CD4-positive, alpha-beta T cell treated with Interleukin-17A for 4 hours (primary cell): Measurements from ENCODE around the gene LAMP1.
"Not testable (repeated sequence)": the region's sequence is repeated elsewhere in the genome, so short reads cannot be mapped to it uniquely, and the experiment has no call there.

Source experiments
- DNase-seq: peaks from one replicate; pipeline ENCODE4 v3.0.0-alpha.2; 2020; ENCODE audit warnings: mixed read lengths

LAMP1 gene

DNA sequence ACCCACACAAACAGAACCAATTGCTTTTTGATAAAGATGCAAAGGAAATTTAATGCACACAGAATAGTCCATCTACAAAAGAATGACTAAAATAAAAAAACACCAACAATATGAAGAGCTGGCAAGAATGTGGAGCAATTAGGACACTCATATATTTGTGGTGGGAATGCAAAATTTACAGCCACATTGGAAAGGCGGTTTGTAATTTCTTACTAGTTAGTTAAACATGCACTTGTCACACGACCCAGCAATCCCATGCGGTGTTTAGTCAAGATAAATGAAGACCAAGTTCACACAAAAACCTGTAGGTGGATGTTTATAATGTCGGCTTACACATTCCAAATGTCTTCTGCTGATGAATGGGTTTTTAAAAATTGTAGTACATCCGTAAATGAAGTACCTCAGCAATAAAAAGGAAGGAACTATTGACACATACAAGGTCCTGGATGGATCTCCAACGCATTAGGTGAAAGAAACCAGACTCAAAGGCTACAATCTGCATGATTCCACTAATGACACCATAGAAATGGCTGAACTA, 61.7 kb downstream of the LAMP1 start:
- DNase-seq: no peak

DNA sequence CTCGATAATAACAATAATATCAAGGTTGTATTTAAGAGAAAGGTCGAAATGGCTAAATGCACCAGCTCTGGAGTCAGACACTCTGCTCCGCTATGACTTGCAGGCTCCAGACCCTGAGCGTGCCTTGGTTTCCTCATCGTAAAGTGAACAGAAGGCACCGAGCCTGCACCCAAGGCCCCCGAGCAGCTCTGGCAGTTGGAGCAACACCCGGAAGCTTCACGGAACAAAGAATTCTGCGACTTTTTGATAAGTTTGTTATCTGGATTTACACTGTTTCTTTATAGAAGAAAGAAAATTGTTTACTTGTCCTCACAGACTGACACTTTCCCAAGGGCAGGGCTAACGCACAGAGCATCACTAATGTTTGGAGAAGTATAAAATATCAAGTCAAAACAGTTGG, 62.5 kb downstream of the LAMP1 start:
- DNase-seq: no peak

DNA sequence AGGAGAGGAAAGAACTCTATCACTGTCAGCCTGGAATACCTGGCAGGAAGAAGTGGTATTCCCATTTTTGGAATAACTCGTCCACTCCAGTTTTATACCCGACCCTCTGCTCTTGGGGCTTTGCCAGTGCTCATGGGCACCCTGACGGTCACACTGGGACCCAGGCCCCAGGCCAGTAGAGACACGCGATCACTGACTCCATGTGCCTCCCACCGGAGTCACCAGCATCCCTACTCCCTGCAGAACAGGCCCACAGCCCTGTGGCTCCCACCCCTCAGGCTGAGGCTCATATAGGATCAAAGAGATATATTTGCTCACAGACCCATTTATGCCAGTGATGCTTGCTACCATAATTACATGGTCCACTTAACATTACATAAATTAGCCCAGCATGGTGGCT, 63.4 kb downstream of the LAMP1 start:
- no peak for DNase-seq

DNA sequence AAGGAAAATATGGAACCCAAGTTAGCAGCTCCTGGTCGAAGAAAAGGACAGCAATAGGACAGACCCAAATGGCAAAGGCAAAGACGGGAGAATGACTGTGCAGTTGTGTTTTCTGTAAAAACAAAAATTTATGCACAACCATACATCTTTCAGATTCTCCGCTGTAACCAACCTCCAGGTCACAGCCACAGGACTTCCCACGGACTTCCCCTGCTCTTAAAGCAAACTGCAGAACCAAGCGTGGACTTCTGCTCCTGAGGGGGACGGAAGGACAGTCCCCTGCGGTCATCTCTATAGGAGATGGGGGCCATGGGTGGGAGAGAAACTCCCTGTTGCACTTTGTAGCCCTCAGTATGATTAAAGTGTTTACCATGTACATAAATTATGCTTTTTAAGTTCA, 64.4 kb downstream of the LAMP1 start:
- no peak for DNase-seq

DNA sequence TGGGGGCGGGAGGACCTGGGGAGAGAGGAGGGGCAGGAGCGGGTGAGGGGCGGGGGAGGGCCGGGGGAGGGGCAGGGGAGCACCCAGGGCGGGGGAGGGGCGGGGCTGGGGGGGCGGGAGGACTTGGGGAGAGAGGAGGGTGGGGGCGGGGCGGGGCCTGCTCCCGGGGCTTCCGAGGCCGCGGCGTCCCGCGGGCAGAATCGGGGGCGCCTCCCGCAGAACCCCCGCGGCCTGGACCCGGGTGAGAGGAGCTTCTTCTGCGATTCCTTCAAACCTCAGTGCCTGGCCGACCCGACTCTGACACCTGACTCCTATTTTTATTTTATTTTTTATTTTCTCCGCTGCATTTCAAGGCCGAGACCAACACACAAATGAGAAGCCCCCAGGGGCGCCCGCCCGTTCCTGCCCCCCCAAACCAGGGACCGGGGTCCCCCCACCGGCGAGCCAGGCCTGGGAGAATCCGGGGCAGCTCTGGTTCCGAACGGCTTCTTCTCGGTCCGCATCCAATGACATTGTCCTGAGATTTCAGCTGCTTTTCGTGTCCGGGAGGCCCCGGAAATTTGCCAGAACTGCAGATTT, 67.4 kb downstream of the LAMP1 start:
- no peak for DNase-seq

DNA sequence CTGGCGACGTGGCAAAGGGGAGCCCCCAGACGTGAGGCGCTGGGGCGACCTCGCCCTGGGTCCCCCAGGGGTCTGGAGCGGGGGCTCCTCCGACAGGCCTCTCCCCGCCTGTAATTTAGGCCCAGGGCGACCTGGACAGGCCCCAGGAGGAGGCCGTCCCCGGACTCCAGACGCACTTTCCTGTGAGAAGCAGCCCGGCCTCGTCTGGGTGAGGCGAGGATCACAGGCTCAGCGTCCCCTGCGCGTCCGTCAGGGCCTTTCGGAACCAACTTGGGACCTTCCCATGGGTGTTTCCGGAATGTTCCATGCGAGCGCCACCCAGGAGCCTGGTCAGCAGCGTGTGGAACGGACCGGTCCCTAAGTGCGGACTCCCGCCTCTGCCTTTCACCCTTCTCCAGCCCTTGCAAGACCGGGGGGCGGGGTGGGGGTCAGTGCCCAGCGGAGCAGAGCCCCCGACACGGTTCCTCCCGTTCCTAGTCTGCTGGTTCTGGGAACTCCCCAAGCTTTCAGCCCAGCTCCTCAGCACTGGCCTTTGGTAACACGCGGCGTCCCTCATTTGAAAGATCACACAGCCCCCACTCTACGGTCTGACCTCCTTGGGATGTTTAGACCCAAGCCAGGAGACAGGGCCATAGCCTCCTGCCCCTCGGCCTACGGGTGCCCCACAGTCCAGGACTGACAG, 68.0 kb downstream of the LAMP1 start:
- no peak for DNase-seq

DNA sequence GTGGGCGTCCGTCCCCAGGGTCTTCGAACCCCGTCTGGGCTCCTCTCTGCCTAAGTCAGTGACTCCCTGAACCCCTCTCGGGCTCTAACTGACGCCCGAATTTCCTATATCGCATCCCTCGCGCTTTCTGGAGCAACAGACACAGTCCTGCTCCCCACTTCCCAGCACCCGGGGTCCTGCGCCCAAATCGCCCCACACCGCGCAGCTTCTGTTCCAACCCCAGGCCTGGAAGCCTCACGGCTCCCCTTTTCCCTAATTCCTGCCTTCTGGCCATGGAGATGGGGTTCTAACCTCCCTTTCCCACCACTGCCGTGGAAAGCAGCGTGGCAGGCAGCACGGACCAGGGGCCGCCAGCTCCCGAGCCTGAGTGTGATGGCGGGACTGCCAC, 68.5 kb downstream of the LAMP1 start:
- no peak for DNase-seq

DNA sequence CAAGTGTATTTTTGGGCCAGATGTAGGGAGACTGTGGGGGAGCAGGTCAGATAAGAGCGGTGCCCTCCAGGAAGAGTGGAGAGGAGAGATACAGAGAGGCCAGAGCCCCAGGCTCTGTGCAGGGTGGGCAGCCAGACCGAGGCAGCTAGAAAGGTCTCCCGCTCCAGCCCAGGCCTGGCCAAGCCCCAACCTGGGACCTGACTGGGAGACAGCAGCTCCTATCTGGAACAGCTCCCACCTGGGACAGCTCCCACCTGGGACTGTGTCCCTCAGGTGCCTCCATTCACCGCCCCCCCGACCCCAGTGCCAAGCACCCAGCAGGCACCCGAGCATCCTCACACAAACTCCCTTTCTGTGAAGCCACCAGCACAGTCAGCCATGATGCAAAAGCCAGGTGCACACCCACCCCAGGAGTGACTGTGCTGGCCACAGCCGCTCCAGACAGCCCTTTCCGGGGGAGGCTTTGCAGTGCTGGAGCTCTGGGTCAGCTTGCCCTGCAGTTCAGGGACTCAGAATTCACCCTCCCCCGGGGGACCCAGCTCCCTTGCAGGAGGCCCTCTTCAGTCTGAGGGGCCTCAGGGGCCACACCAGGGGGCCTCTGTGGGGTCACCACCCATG, 69.0 kb downstream of the LAMP1 start:
- no peak for DNase-seq

DNA sequence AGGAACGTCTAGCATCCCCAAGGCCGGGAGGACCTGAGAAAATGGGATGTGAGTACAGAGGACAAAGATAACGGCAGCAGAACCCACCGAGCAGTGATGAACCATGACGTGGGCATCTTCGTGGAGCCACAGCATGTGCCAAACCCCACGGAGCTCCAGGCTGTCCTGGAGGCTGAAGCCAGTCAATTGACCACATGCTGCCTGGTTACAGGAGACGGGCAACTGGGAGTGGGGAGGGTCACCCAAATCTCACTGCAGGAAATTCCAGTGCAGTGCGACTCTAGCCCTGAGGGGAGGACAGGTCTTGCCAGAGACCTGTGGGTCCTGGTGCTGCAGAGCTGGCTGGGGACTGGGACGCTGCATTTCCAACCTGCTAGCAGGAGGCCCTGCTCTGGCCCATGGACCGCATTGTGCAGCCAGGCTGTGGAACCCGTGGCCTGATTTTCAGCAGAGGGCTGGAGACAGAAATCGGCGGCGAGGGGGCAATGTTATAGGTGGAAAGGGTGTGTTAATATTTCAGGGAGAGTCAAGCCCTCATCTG, 70.1 kb downstream of the LAMP1 start:
- no peak for DNase-seq

DNA sequence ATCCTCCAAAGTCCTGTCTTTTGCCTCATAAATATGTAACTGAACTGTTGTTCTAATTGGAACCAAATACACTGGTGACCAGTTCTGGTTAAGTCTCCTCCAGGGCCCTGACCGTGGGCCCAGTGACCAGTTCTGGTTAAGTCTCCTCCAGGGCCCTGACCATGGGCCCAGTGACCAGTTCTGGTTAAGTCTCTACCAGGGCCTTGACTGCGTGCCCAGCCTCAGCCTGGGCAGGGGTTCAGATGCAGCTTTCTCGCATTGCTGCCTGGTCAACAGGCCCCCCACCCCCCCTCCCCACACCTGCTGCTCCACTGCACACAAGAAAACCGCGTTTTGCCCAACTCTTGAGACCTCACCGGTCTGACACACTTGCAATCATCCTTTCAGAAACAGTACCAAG, 70.7 kb downstream of the LAMP1 start:
- no peak for DNase-seq

DNA sequence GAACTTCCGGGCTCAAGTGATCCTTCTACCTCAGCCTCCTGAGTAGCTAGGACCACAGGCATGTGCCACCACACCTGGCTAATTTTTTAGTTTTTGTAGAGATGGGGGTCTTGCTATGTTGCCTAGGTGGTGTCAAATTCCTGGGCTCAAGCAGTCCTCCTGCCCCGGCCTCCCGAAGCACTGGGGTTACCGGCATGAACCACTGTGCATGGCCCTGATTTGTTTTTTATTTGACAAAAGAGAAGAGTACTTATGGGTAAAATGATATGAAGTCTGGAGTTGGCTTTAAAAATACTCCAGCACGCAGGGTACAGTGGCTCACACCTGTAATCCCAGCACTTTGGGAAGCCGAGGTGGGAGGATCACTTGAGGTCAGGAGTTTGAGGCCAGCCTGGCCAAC, 71.3 kb downstream of the LAMP1 start:
- DNase-seq: not testable (repeated sequence)

DNA sequence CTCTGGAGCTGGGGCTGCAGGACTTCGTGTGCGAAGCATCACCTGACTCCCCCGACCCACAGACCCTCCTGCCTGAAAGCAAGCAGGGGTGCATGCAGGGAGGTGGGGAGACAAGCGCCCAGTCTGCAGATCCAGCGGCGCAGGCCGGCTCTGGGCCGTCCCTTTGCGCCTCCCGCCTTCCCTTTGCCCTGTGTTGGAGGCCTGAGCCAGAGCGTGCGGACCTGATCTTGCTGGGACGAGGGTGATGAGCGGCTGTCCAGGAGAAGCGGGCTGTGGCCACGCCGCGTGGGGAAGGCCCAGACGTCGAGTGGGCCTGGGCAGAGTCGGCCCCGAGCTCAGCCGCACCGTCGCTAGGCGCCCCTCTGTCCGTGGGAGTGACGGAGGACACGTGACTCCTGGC, 72.2 kb downstream of the LAMP1 start:
- no peak for DNase-seq

DNA sequence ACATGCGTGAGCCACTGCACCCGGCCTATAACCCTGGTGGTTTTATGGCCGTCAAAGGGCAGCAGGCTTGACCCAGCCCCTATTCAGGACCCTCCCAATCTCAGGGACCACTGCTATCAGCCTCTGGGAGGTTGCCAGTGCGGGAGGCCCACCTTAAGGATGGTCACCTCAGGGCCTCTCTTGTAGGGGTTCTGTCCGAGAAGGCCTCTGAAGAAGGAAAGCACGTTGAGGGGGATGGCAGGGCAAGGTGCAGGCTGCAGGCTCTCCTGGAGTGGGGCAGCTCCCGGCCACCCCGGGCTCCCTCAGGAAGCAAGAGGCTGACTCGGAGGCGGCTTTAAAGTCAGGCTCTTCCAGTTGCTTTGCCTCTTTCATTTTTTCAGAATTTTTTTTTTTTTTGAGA, 72.8 kb downstream of the LAMP1 start:
- no peak for DNase-seq

DNA sequence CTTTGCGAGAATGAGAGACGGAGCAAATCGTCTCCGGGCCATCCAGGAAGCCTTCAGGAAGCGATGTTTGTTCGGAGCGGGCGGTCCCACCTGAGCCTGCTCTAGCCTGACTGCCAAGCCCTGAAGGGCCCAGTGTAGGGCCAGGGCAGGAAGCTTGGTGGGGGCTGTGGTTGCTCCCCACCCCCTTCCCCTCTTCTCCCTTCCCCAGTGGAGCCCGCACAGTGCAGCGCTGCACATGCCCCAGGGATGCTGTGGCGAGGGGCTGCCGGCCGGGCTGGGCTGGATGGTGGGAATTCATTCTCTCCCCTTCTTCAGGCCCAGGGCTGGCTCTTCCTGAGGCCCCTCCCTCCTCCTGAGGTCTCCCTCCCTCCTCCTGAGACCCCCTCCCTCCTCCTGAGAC, 74.0 kb downstream of the LAMP1 start:
- no peak for DNase-seq

DNA sequence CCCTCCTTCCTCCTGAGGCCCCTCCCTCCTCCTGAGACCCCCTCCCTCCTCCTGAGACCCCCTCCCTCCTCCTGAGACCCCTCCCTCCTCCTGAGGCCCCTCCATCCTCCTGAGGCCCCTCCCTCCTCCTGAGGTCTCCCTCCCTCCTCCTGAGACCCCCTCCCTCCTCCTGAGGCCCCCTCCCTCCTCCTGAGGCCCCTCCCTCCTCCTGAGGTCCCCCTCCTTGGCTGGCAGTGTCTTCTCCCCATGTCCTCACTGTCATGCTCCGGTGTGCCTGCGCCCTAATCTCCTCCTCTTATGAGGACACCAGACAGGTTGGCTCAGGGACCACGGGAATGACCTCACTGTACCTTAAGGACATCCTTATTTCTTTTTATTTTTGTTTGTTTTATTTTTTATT, 74.7 kb downstream of the LAMP1 start:
- DNase-seq: not testable (repeated sequence)
